ENCODE data around the gene HEXIM1. TPM values are rescaled to one million over a fixed set of nuclear protein-coding genes. Genes with fewer than 3 reads are reported as not detected.

Gene HEXIM1
- total RNA-seq, 1 donor from 2014 or later = 38.8 TPM

- H3K4me1 Mint-ChIP-seq = peaks cover 34% of the 10 kb centered on the region
- H3K9me3 Mint-ChIP-seq = no peaks in the 10 kb centered on the region
- no peak overlapping the region for H3K27ac Mint-ChIP-seq
- H3K4me3 Mint-ChIP-seq = no peak overlapping the region
- no peak for DNase-seq (ENCODE audit: low spot score in 2 of 2, unreplicated experiment in 2 of 2)
- H3K36me3 Mint-ChIP-seq = no peaks in the 10 kb centered on the region
- TF ChIP-seq CTCF (IDR thresholded peaks at IDR 0.05; ENCODE audit: unreplicated experiment) = no peak
- no peaks in the 10 kb centered on the region for H3K27me3 Mint-ChIP-seq (ENCODE audit: low read depth)
These were observed 22.8 kb upstream of the HEXIM1 start for GRCh38 chr17:45125509-45125908.

- no peak for TF ChIP-seq CTCF (IDR thresholded peaks at IDR 0.05; ENCODE audit: unreplicated experiment)
- Mint-ChIP-seq H3K27me3 (ENCODE audit: low read depth) (no peaks in the 10 kb centered on the region), H3K9me3 (no peaks in the 10 kb centered on the region), H3K4me3 (no peak overlapping the region), H3K4me1 (peaks cover 44% of the 10 kb centered on the region), H3K36me3 (no peaks in the 10 kb centered on the region), H3K27ac (peak overlapping the region; percentile 97)
- DNase-seq (ENCODE audit: low spot score in 2 of 2, unreplicated experiment in 2 of 2) = no peak
These were observed 21.1 kb upstream of the HEXIM1 start for GRCh38 chr17:45127207-45127547.

GRCh38 chr17:45127548-45128300 lies 20.6 kb upstream of the HEXIM1 start:
- Mint-ChIP-seq H3K4me3 (peak overlapping the region; percentile 14), H3K4me1 (peaks cover 44% of the 10 kb centered on the region), H3K27ac (peak overlapping the region; percentile 97), H3K27me3 (ENCODE audit: low read depth) (no peaks in the 10 kb centered on the region), H3K9me3 (no peaks in the 10 kb centered on the region), H3K36me3 (no peaks in the 10 kb centered on the region)
- DNase-seq (ENCODE audit: low spot score in 2 of 2, unreplicated experiment in 2 of 2) = no peak
- TF ChIP-seq CTCF (IDR thresholded peaks at IDR 0.05; ENCODE audit: unreplicated experiment) = no peak

GRCh38 chr17:45128331-45128730 lies 19.9 kb upstream of the HEXIM1 start:
- H3K4me1 Mint-ChIP-seq = peaks cover 44% of the 10 kb centered on the region
- H3K27ac Mint-ChIP-seq = peak overlapping the region; percentile 97
- no peaks in the 10 kb centered on the region for H3K27me3 Mint-ChIP-seq (ENCODE audit: low read depth)
- TF ChIP-seq CTCF (IDR thresholded peaks at IDR 0.05; ENCODE audit: unreplicated experiment) = no peak
- no peak for DNase-seq (ENCODE audit: low spot score in 2 of 2, unreplicated experiment in 2 of 2)
- H3K9me3 Mint-ChIP-seq = no peaks in the 10 kb centered on the region
- H3K36me3 Mint-ChIP-seq = no peaks in the 10 kb centered on the region
- H3K4me3 Mint-ChIP-seq = no peak overlapping the region

- no peaks in the 10 kb centered on the region for H3K36me3 Mint-ChIP-seq
- no peak for DNase-seq (ENCODE audit: low spot score in 2 of 2, unreplicated experiment in 2 of 2)
- no peaks in the 10 kb centered on the region for H3K9me3 Mint-ChIP-seq
- no peak overlapping the region for H3K4me3 Mint-ChIP-seq
- H3K27ac Mint-ChIP-seq = peak overlapping the region; percentile 67
- H3K27me3 Mint-ChIP-seq (ENCODE audit: low read depth) = no peaks in the 10 kb centered on the region
- no peak for TF ChIP-seq CTCF (IDR thresholded peaks at IDR 0.05; ENCODE audit: unreplicated experiment)
- H3K4me1 Mint-ChIP-seq = peaks cover 46% of the 10 kb centered on the region
These were observed 19.3 kb upstream of the HEXIM1 start for GRCh38 chr17:45128989-45129388.

Measured in mesothelial cell of epicardium (in vitro differentiated cells).